Esophagus squamous epithelium (tissue), 5 donors: ENCODE data around the gene SCN4A. TPM values are rescaled to one million over a fixed set of nuclear protein-coding genes. Genes with fewer than 3 reads are reported as not detected.

Source experiments
- DNase-seq: peaks from one replicate; lab custom pipeline; 2025; lab: John Stamatoyannopoulos, UW
- H3K27ac ChIP-seq, 4 donors: fragments of 200-600 bp; sonication (generic); one replicate each; pipeline ENCODE4 v1.5.1; 2016 to 2019; ENCODE audit warnings: mild to moderate bottlenecking in 1 of 4
- H3K27me3 ChIP-seq, 4 donors: fragments of 200-600 bp; sonication (generic); 1 replicate in 3 of 4; 2 replicates in 1 of 4; pipeline versions ENCODE4 v1.5.1 to v1.6.0; 2017 to 2021; ENCODE audit warnings: antibody characterized with exemption in 1 of 4
- H3K36me3 ChIP-seq, 3 donors: fragments of 200-600 bp; sonication (generic); one replicate each; pipeline ENCODE4 v1.5.1; 2016 to 2019
- H3K4me1 ChIP-seq, 3 donors: fragments of 200-600 bp; sonication (generic); one replicate each; pipeline ENCODE4 v1.5.1; 2017 to 2019
- H3K4me3 ChIP-seq, 4 donors: fragments of 200-600 bp; sonication (generic); 1 replicate in 3 of 4; 2 replicates in 1 of 4; pipeline ENCODE4 v1.5.1; 2016 to 2019; ENCODE audit warnings: mild to moderate bottlenecking in 2 of 4, moderate library complexity in 1 of 4
- H3K9me3 ChIP-seq, 3 donors: fragments of 200-600 bp; sonication (generic); one replicate each; pipeline ENCODE4 v1.5.1; 2016 to 2019
- POLR2A ChIP-seq, 4 donors: fragments of 450-650 bp; IDR thresholded peaks; one replicate each; pipeline ENCODE4 v1.6.1; 2017; ENCODE audit warnings: antibody characterized with exemption in 4 of 4, mild to moderate bottlenecking in 4 of 4, moderate library complexity in 3 of 4
- WGBS, 2 donors: methylation state at CpG; one replicate each; pipeline ENCODE4 v1.1.5; 2018; 5-methylcytosine and 5-hydroxymethylcytosine counted together
- intact Hi-C: fragments of 100-400 bp; cut with DNase I; formaldehyde crosslinking; loops from one replicate; pipeline ENCODE4 v1.15.0; 2022
- total RNA-seq, 4 donors: library from RNA; depleted of rRNA; stranded (reverse); fragments of >200 nt; gene quantifications; one replicate each; pipeline ENCODE4 v1.1.0, GENCODE V29; 2016
- TF ChIP-seq, protein P1 (sequence below), 6 experiments: fragments of 450-650 bp in 4 of 6; fragments of 200-600 bp in 2 of 6; sonication (generic) in 2 of 6; IDR thresholded peaks; one replicate each; pipeline ENCODE4 v1.5.1; 2016 to 2019; ENCODE audit warnings: antibody characterized with exemption in 6 of 6, mild to moderate bottlenecking in 4 of 6, moderate library complexity in 4 of 6
- donor health status: DM: yes; HTN: yes; CAD: no.

SCN4A gene
- total RNA-seq, 4 donors from 2014 or later = under 0.01 to 0.12 TPM; not detected in 2

DNA sequence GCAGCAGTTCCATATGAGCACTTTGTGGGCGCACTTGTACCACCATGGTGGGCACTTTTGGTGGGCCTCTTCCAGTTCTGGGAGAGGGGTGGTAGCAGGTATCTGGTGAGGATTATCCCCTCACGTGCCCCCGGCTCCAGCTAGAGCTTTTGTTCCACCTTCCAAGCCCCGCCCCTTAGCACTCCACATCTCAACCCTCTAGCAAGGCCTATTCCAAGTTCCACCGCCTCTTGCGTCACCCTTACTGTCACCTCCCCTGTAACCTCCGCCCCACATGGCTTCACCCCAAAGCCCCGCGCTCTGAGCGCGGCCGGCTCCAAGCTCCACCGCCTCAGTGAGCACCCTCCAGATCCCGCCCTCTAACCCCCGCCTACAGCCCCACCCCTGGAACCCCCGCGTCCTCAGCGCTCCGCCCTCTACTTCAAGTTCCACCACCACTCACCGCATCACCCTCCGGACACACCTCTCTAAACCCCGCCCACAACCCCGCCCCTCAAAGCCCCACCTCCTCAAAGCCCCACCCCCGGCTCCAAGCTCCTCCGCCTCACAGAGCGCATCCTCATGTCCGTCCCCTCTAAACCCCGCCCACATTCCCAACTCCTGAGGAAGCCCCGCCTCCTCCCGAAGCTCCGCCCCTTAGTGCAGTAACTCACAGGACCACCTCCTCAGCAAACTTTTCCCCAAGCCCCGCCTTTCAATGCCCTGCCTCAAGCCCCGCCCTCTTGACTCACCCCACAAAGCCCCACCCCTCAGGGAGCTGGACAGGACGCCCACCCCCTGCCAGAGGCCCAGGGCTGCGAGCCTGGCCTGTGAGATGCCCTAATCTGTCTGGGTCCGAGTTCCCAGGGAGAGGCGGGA is 11.1 kb downstream of the SCN4A start:
- peak overlapping the region in 2 of 4 donors; percentile 27 to 45 for H3K4me3 ChIP-seq
- DNase-seq = no peak
- WGBS, 2 donors = 15 to 29% methylated on average over 21 to 29 of the region's 37 CpGs
- H3K9me3 ChIP-seq = no peaks in the 10 kb centered on the region
- H3K27ac ChIP-seq = peak overlapping the region in 2 of 4 donors; percentile 65 to 81
- H3K27me3 ChIP-seq = peaks cover 0 to 6% (median 0%) of the 10 kb centered on the region in 4 donors
- no peak for TF ChIP-seq POLR2A (IDR thresholded peaks at IDR 0.05)
- TF ChIP-seq, protein P1, sequence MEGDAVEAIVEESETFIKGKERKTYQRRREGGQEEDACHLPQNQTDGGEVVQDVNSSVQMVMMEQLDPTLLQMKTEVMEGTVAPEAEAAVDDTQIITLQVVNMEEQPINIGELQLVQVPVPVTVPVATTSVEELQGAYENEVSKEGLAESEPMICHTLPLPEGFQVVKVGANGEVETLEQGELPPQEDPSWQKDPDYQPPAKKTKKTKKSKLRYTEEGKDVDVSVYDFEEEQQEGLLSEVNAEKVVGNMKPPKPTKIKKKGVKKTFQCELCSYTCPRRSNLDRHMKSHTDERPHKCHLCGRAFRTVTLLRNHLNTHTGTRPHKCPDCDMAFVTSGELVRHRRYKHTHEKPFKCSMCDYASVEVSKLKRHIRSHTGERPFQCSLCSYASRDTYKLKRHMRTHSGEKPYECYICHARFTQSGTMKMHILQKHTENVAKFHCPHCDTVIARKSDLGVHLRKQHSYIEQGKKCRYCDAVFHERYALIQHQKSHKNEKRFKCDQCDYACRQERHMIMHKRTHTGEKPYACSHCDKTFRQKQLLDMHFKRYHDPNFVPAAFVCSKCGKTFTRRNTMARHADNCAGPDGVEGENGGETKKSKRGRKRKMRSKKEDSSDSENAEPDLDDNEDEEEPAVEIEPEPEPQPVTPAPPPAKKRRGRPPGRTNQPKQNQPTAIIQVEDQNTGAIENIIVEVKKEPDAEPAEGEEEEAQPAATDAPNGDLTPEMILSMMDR (IDR thresholded peaks at IDR 0.05) = no peak
- intact Hi-C loops = no loop called here
- peaks cover 0 to 31% (median 4%) of the 10 kb centered on the region in 3 donors for H3K4me1 ChIP-seq
- no peaks in the 10 kb centered on the region for H3K36me3 ChIP-seq

DNA sequence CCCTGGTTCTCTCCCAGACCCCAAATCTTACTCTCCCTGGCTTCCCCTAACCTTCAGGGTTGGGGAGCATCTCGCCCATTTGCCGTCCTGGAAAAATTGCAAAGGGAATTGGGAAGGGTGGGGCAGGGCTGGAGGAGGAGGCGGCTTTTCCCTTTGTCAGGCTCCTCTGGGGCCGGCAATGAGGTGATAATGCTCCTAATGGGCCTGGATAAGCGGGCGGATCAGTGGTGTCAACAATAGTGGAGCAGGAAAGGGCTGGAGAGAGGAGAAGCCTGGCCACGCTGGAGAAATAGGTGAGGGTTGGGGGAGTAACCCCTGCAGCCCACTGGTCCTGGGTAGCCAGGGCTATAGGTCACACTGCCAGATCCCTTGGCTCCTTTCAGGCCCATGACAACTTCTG is 12.3 kb downstream of the SCN4A start:
- Histone ChIP-seq H3K27ac (peak overlapping the region in 1 of 4 donors; percentile 34), H3K27me3 (peaks cover 0 to 6% (median 0%) of the 10 kb centered on the region in 4 donors), H3K4me1 (peaks cover 0 to 31% (median 4%) of the 10 kb centered on the region in 3 donors), H3K9me3 (no peaks in the 10 kb centered on the region), H3K36me3 (no peaks in the 10 kb centered on the region), H3K4me3 (no peak overlapping the region)
- no peak for DNase-seq
- 43 to 51% methylated on average over 3 to 4 of the region's 7 CpGs for WGBS, 2 donors
- intact Hi-C loops = no loop called here
- TF ChIP-seq, protein P1 (IDR thresholded peaks at IDR 0.05) = no peak
- TF ChIP-seq POLR2A (IDR thresholded peaks at IDR 0.05) = no peak

- TF ChIP-seq POLR2A (IDR thresholded peaks at IDR 0.05) = no peak
- TF ChIP-seq, protein P1 (IDR thresholded peaks at IDR 0.05) = no peak
- intact Hi-C loops = no loop called here
- Histone ChIP-seq H3K36me3 (no peaks in the 10 kb centered on the region), H3K27ac (peak overlapping the region in 1 of 4 donors; percentile 9), H3K9me3 (no peaks in the 10 kb centered on the region), H3K27me3 (peaks cover 0 to 6% (median 0%) of the 10 kb centered on the region in 4 donors), H3K4me3 (no peak overlapping the region), H3K4me1 (peaks cover 0 to 31% (median 4%) of the 10 kb centered on the region in 3 donors)
- DNase-seq = no peak
- 68 to 100% methylated on average over 1 to 3 of the region's 9 CpGs for WGBS, 2 donors
Measured at GRCh38 chr17:63960006-63960405, 12.7 kb downstream of the SCN4A start.

DNA sequence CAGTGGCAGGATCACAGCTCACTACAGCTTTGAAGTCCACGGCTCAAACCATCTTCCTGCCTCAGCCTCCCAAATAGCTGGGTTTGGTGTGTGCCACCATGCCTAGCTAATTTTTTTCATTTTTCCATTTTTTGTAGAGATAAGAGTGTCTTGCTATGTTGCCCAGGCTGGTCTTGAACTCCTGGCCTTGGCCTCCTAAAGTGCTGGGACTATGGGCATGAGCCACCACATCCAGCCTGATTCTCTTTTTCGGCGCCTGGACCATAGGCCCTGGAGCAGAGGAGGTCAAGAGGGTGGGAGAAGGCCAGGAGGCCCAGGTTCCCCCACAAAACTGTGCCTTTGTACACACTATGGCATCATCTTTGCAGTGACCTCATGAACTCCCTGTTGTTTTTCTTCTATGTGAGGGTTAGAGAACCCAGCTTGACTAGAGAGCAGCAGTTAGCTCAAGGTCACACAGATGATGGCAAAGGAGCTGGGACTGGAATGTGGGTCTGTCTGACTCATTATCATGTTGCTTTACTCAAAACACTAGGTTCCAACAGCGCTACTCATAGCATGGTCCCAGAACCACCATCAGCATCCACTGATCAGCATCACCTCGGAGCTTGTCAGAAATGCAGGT is 16.3 kb downstream of the SCN4A start:
- Histone ChIP-seq H3K9me3 (no peaks in the 10 kb centered on the region), H3K27ac (no peak overlapping the region), H3K27me3 (peaks cover 0 to 10% (median 0%) of the 10 kb centered on the region in 4 donors), H3K4me3 (no peak overlapping the region), H3K36me3 (no peaks in the 10 kb centered on the region), H3K4me1 (peaks cover 0 to 8% (median under 1%) of the 10 kb centered on the region in 3 donors)
- no peak for DNase-seq
- WGBS, 2 donors = 94% methylated on average over 5 of the region's 5 CpGs
- intact Hi-C loops = no loop called here
- TF ChIP-seq, protein P1 (IDR thresholded peaks at IDR 0.05) = no peak
- TF ChIP-seq POLR2A (IDR thresholded peaks at IDR 0.05) = no peak

GRCh38 chr17:63955791-63956190 is 16.9 kb downstream of the SCN4A start:
- no peak for TF ChIP-seq POLR2A (IDR thresholded peaks at IDR 0.05)
- TF ChIP-seq, protein P1 (IDR thresholded peaks at IDR 0.05) = no peak

More at GRCh38 chr17:63955791-63956190, 16.9 kb downstream of the SCN4A start:
- H3K4me1 ChIP-seq = peaks cover 0 to 2% (median 0%) of the 10 kb centered on the region in 3 donors
- H3K9me3 ChIP-seq = no peaks in the 10 kb centered on the region
- H3K4me3 ChIP-seq = no peak overlapping the region
- DNase-seq = no peak
- 88 to 90% methylated on average over 2 of the region's 4 CpGs for WGBS, 2 donors
- no peak overlapping the region for H3K27ac ChIP-seq
- intact Hi-C loops = no loop called here
- H3K27me3 ChIP-seq = peaks cover 0 to 14% (median 0%) of the 10 kb centered on the region in 4 donors
- no peaks in the 10 kb centered on the region for H3K36me3 ChIP-seq
